Smooth muscle cell (in vitro differentiated cells): ENCODE results near the gene FTH1. TPM values are rescaled to one million over a fixed set of nuclear protein-coding genes. Genes with fewer than 3 reads are reported as not detected.

Experiments used
- DNase-seq: peaks from one replicate; lab custom pipeline; 2025; ENCODE audit not compliant: unreplicated experiment; lab: John Stamatoyannopoulos, UW
- H2AFZ ChIP-seq: fragments of 200-600 bp; sonication (generic); 2 replicates; pipeline ENCODE4 v1.6.0; 2016; ENCODE audit warnings: antibody characterized with exemption, low read depth, mild to moderate bottlenecking
- H3F3A ChIP-seq: fragments of 200-600 bp; sonication (generic); 2 replicates; pipeline ENCODE4 v1.6.0; 2017; ENCODE audit warnings: antibody characterized with exemption, low read depth
- H3K27ac ChIP-seq: fragments of 200-600 bp; sonication (generic); 2 replicates; pipeline ENCODE4 v1.5.1; 2016; ENCODE audit warnings: low read depth, mild to moderate bottlenecking
- H3K27me3 ChIP-seq: fragments of 200-600 bp; sonication (generic); 2 replicates; pipeline ENCODE4 v1.6.1; 2016; ENCODE audit warnings: low read depth, mild to moderate bottlenecking
- H3K36me3 ChIP-seq: fragments of 200-600 bp; sonication (generic); 2 replicates; pipeline ENCODE4 v1.5.1; 2016; ENCODE audit warnings: low read depth
- H3K4me1 ChIP-seq: fragments of 200-600 bp; sonication (generic); 2 replicates; pipeline ENCODE4 v1.5.1; 2016; ENCODE audit warnings: low read depth
- H3K4me2 ChIP-seq: fragments of 200-600 bp; sonication (generic); 2 replicates; pipeline ENCODE4 v1.6.0; 2016; ENCODE audit warnings: mild to moderate bottlenecking
- H3K4me3 ChIP-seq: fragments of 200-600 bp; sonication (generic); 2 replicates; pipeline ENCODE4 v1.5.1; 2016; ENCODE audit warnings: mild to moderate bottlenecking
- H3K79me2 ChIP-seq: fragments of 200-600 bp; sonication (generic); 2 replicates; pipeline ENCODE4 v1.6.0; 2016; ENCODE audit warnings: low read depth, mild to moderate bottlenecking
- H3K9ac ChIP-seq: fragments of 200-600 bp; sonication (generic); 2 replicates; pipeline ENCODE4 v1.6.0; 2016; ENCODE audit warnings: low read depth
- H3K9me3 ChIP-seq: fragments of 200-600 bp; sonication (generic); replicated peaks from 2 replicates; pipeline ENCODE4 v1.5.1; 2016; ENCODE audit warnings: low read depth
- H4K20me1 ChIP-seq: fragments of 200-600 bp; sonication (generic); 2 replicates; pipeline ENCODE4 v1.6.0; 2016; ENCODE audit warnings: low read depth
- WGBS: methylation state at CpG from one replicate; pipeline ENCODE4 v1.1.7; 2016; ENCODE audit warnings: low lambda C conversion rate; 5-methylcytosine and 5-hydroxymethylcytosine counted together
- polyA plus RNA-seq: library from polyadenylated mRNA; unstranded; fragments of >200 nt; fragmentation: Nextera tagmentation; extraction: Ambion mirVana; gene quantifications from 2 replicates; pipeline ENCODE4 v1.2.1, GENCODE V29; 2016
- total RNA-seq: library from RNA; depleted of rRNA; stranded (reverse); fragments of >200 nt; gene quantifications from 2 replicates; pipeline ENCODE4 v1.2.3, GENCODE V29; 2014
- TF ChIP-seq, protein P1 (sequence below): fragments of 200-600 bp; sonication (generic); IDR thresholded peaks from 2 replicates; pipeline ENCODE4 v1.5.1; 2017; ENCODE audit warnings: borderline replicate concordance, mild to moderate bottlenecking, antibody characterized with exemption; ENCODE audit not compliant: insufficient read depth, poor library complexity, severe bottlenecking

The FTH1 gene
- total and polyA plus RNA-seq, 2 experiments from 2014 or later = 1,173 to 6,048 TPM

- no peak overlapping the region for H3K9ac ChIP-seq
- no peaks in the 10 kb centered on the region for H3K36me3 ChIP-seq
- H3K4me1 ChIP-seq = peaks cover 8% of the 10 kb centered on the region
- no peak overlapping the region for H3K4me3 ChIP-seq
- H3K27ac ChIP-seq = peak overlapping the region; percentile 37
- no peak overlapping the region for H3K4me2 ChIP-seq
- H2AFZ ChIP-seq = no peak overlapping the region
- peaks cover 24% of the 10 kb centered on the region for H3K79me2 ChIP-seq
- H4K20me1 ChIP-seq = peaks cover 59% of the 10 kb centered on the region
- no peaks in the 10 kb centered on the region for H3K27me3 ChIP-seq
- TF ChIP-seq, protein P1, sequence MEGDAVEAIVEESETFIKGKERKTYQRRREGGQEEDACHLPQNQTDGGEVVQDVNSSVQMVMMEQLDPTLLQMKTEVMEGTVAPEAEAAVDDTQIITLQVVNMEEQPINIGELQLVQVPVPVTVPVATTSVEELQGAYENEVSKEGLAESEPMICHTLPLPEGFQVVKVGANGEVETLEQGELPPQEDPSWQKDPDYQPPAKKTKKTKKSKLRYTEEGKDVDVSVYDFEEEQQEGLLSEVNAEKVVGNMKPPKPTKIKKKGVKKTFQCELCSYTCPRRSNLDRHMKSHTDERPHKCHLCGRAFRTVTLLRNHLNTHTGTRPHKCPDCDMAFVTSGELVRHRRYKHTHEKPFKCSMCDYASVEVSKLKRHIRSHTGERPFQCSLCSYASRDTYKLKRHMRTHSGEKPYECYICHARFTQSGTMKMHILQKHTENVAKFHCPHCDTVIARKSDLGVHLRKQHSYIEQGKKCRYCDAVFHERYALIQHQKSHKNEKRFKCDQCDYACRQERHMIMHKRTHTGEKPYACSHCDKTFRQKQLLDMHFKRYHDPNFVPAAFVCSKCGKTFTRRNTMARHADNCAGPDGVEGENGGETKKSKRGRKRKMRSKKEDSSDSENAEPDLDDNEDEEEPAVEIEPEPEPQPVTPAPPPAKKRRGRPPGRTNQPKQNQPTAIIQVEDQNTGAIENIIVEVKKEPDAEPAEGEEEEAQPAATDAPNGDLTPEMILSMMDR = no peak
- no peak for DNase-seq
- 85% methylated on average over 12 of the region's 12 CpGs for WGBS
- H3F3A ChIP-seq = peaks cover 25% of the 10 kb centered on the region
- H3K9me3 ChIP-seq = no peaks in the 10 kb centered on the region
These were observed 5.0 kb downstream of the FTH1 start for GRCh38 chr11:61962213-61963015.

DNA sequence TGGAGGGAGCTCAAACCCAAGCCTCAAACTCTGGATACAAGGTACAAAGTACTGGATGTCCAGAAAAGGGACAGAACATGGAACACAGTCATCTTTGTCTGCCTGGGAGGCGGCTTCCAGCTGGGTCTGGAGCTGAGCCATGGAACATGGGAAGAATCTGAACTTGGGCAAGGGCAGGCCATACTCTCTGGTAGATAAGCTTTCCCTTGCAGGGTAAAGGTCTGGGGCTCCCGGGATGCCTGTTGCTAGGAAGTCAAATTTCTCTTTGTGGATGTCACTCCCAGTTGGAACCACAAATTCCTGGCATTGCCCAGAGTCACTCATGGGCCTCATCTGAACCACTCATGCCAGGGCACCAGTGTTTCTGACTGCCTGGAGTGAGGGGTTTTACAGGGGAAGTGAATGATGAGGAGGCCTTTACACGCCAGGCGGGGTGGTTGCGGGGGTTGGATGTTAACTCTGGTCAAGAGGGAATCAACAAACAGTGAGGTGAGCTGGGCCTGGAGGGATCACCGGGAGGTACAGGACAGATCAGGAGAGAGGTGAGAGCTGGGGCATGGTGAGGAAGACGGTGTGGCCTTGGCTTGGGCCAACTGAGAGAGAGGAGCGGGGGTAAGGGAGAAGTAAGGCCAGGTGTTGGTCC is 5.7 kb downstream of the FTH1 start:
- H3F3A ChIP-seq = peaks cover 25% of the 10 kb centered on the region
- no peak overlapping the region for H3K27ac ChIP-seq
- 94% methylated on average over 8 of the region's 8 CpGs for WGBS
- no peaks in the 10 kb centered on the region for H3K9me3 ChIP-seq
- H3K4me2 ChIP-seq = no peak overlapping the region
- no peaks in the 10 kb centered on the region for H3K36me3 ChIP-seq
- H3K4me1 ChIP-seq = peaks cover 8% of the 10 kb centered on the region
- no peak for DNase-seq
- H3K9ac ChIP-seq = no peak overlapping the region
- no peak overlapping the region for H2AFZ ChIP-seq
- no peak overlapping the region for H3K4me3 ChIP-seq
- TF ChIP-seq, protein P1 = no peak
- H3K79me2 ChIP-seq = peaks cover 18% of the 10 kb centered on the region
- no peaks in the 10 kb centered on the region for H3K27me3 ChIP-seq
- H4K20me1 ChIP-seq = peaks cover 53% of the 10 kb centered on the region

DNA sequence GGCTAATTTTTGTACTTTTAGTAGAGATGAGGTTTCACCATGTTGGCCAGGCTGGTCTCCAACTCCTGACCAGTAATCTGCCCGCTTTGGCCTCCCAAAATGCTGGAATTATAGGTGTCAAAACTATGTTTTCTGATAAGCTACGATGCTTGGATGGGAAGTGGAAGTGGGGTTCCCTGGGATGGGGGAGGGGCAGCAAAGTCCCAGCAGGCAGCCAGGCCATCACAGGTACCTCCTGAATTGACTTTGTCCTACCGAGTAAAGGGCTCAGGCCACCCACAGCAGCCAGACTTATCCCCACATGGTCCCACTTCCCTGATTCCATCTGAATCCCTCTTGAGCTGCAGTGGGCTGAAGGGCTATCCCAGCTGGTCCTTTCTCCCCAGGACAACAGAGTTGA is 6.9 kb downstream of the FTH1 start:
- peaks cover 28% of the 10 kb centered on the region for H3F3A ChIP-seq
- no peaks in the 10 kb centered on the region for H3K27me3 ChIP-seq
- peaks cover 41% of the 10 kb centered on the region for H4K20me1 ChIP-seq
- H3K79me2 ChIP-seq = peaks cover 7% of the 10 kb centered on the region
- H3K4me1 ChIP-seq = peaks cover 8% of the 10 kb centered on the region
- H3K4me3 ChIP-seq = no peak overlapping the region
- H3K27ac ChIP-seq = no peak overlapping the region
- no peak overlapping the region for H3K4me2 ChIP-seq
- 89% methylated on average over 3 of the region's 3 CpGs for WGBS
- H3K36me3 ChIP-seq = no peaks in the 10 kb centered on the region
- H2AFZ ChIP-seq = no peak overlapping the region
- no peak for DNase-seq
- H3K9ac ChIP-seq = no peak overlapping the region
- TF ChIP-seq, protein P1 = no peak
- no peaks in the 10 kb centered on the region for H3K9me3 ChIP-seq
